Astrocyte (in vitro differentiated cells and primary cell): ENCODE results near the gene SLC44A5. TPM values are rescaled to one million over a fixed set of nuclear protein-coding genes. Genes with fewer than 3 reads are reported as not detected.

Experiments
- DNase-seq: peaks from one replicate; pipeline ENCODE4 v3.0.0-alpha.2; 2010; ENCODE audit warnings: low read depth
- FAIRE-seq: peaks from 2 replicates; lab custom pipeline; 2011; peaks lifted over from hg19 to GRCh38; lab: Jason Lieb, UNC
- H2AFZ ChIP-seq: 2 replicates; pipeline ENCODE4 v1.6.0; 2012; ENCODE audit warnings: low read depth, low read length, inconsistent platforms
- H3K27ac ChIP-seq: 2 replicates; pipeline ENCODE4 v1.5.1; 2011; ENCODE audit warnings: low read depth, low read length, inconsistent platforms
- H3K27me3 ChIP-seq: 2 replicates; pipeline ENCODE4 v1.6.0; 2011; ENCODE audit warnings: low read length, inconsistent platforms; ENCODE audit not compliant: insufficient read depth
- H3K36me3 ChIP-seq: 2 replicates; pipeline ENCODE4 v1.5.1; 2011; ENCODE audit warnings: low read length, inconsistent platforms; ENCODE audit not compliant: insufficient read depth
- H3K4me1 ChIP-seq: 2 replicates; pipeline ENCODE4 v1.5.1; 2011; ENCODE audit warnings: low read length, inconsistent platforms; ENCODE audit not compliant: insufficient read depth
- H3K4me2 ChIP-seq: 2 replicates; pipeline ENCODE4 v1.6.0; 2012; ENCODE audit warnings: low read length, inconsistent platforms
- H3K4me3 ChIP-seq: 2 replicates; pipeline ENCODE4 v1.5.1; 2011; ENCODE audit warnings: low read depth, mild to moderate bottlenecking, low read length, inconsistent platforms; ENCODE audit not compliant: insufficient read depth
- H3K79me2 ChIP-seq: 2 replicates; pipeline ENCODE4 v1.6.0; 2012; ENCODE audit warnings: mild to moderate bottlenecking, low read length, inconsistent platforms; ENCODE audit not compliant: insufficient read depth
- H3K9ac ChIP-seq: 2 replicates; pipeline ENCODE4 v1.6.0; 2012; ENCODE audit warnings: mild to moderate bottlenecking, low read length, inconsistent platforms
- H3K9me3 ChIP-seq: 2 replicates; pipeline ENCODE4 v1.5.1; 2012; ENCODE audit warnings: low read depth, mild to moderate bottlenecking, low read length, inconsistent platforms; ENCODE audit not compliant: insufficient read depth
- H4K20me1 ChIP-seq: 2 replicates; pipeline ENCODE4 v1.6.0; 2012; ENCODE audit warnings: low read length, inconsistent platforms; ENCODE audit not compliant: insufficient read depth
- H3K27ac Mint-ChIP-seq: one replicate; pipeline ENCODE4 v1.8.0; 2021; ENCODE audit warnings: mild to moderate bottlenecking, mixed read lengths; ENCODE audit not compliant: unreplicated experiment
- H3K27me3 Mint-ChIP-seq: one replicate; pipeline ENCODE4 v1.8.0; 2021; ENCODE audit warnings: low read depth, mixed read lengths; ENCODE audit not compliant: unreplicated experiment
- H3K36me3 Mint-ChIP-seq: one replicate; pipeline ENCODE4 v1.8.0; 2021; ENCODE audit warnings: low read depth, mixed read lengths; ENCODE audit not compliant: unreplicated experiment
- H3K4me1 Mint-ChIP-seq: one replicate; pipeline ENCODE4 v1.8.0; 2021; ENCODE audit warnings: low read depth, mixed read lengths; ENCODE audit not compliant: unreplicated experiment
- H3K4me3 Mint-ChIP-seq: one replicate; pipeline ENCODE4 v1.8.0; 2021; ENCODE audit warnings: mild to moderate bottlenecking, moderate library complexity, mixed read lengths; ENCODE audit not compliant: unreplicated experiment
- H3K9me3 Mint-ChIP-seq: one replicate; pipeline ENCODE4 v1.8.0; 2021; ENCODE audit warnings: mild to moderate bottlenecking, mixed read lengths; ENCODE audit not compliant: unreplicated experiment
- CTCF ChIP-seq: IDR thresholded peaks from 2 replicates; pipeline ENCODE4 v1.5.1; 2011; ENCODE audit warnings: low read depth, mild to moderate bottlenecking, inconsistent platforms, low read length, moderate library complexity; ENCODE audit not compliant: insufficient read depth
- EZH2 ChIP-seq: IDR thresholded peaks from 2 replicates; pipeline ENCODE4 v1.6.1; 2012; ENCODE audit warnings: mild to moderate bottlenecking, low read length, inconsistent platforms; ENCODE audit not compliant: insufficient read depth
- total RNA-seq: library from RNA; stranded (reverse); gene quantifications from 2 replicates; pipeline ENCODE4 v1.2.1, GENCODE V29; 2021

SLC44A5 gene
- total RNA-seq, 1 donor from 2014 or later: 2.2 TPM

- Histone ChIP-seq H3K4me3 (peak overlapping the region; percentile 62), H3K4me1 (peaks cover 11% of the 10 kb centered on the region), H3K79me2 (no peaks in the 10 kb centered on the region), H3K36me3 (no peaks in the 10 kb centered on the region), H3K27ac (no peak overlapping the region), H4K20me1 (no peaks in the 10 kb centered on the region), H3K9ac (no peak overlapping the region), H3K9me3 (no peaks in the 10 kb centered on the region), H3K4me2 (peak overlapping the region; percentile 92), H3K27me3 (peaks cover 12% of the 10 kb centered on the region), H2AFZ (peak overlapping the region; percentile 82)
- Mint-ChIP-seq H3K4me3 (peak overlapping the region; percentile 79), H3K27ac (no peak overlapping the region), H3K9me3 (no peaks in the 10 kb centered on the region), H3K36me3 (no peaks in the 10 kb centered on the region), H3K4me1 (peaks cover 7% of the 10 kb centered on the region), H3K27me3 (peaks cover 52% of the 10 kb centered on the region)
- no peak for DNase-seq
- no peak for TF ChIP-seq EZH2
- TF ChIP-seq CTCF: no peak
- no peak for FAIRE-seq
These were observed 3.5 kb upstream of the SLC44A5 start for GRCh38 chr1:75614399-75614756.

- Histone ChIP-seq H3K27me3 (peaks cover 12% of the 10 kb centered on the region), H3K9ac (no peak overlapping the region), H3K4me2 (peak overlapping the region; percentile 92), H3K4me3 (no peak overlapping the region), H3K9me3 (no peaks in the 10 kb centered on the region), H4K20me1 (no peaks in the 10 kb centered on the region), H3K27ac (no peak overlapping the region), H3K79me2 (no peaks in the 10 kb centered on the region), H2AFZ (no peak overlapping the region), H3K4me1 (peaks cover 11% of the 10 kb centered on the region), H3K36me3 (no peaks in the 10 kb centered on the region)
- DNase-seq: no peak
- Mint-ChIP-seq H3K4me1 (peaks cover 7% of the 10 kb centered on the region), H3K27ac (no peak overlapping the region), H3K9me3 (no peaks in the 10 kb centered on the region), H3K27me3 (peaks cover 48% of the 10 kb centered on the region), H3K4me3 (no peak overlapping the region), H3K36me3 (no peaks in the 10 kb centered on the region)
- FAIRE-seq: no peak
- TF ChIP-seq EZH2: no peak
- no peak for TF ChIP-seq CTCF
These were observed 3.0 kb upstream of the SLC44A5 start for GRCh38 chr1:75613916-75614315.

GRCh38 chr1:75612976-75613375 is 2.1 kb upstream of the SLC44A5 start:
- Histone ChIP-seq H3K36me3 (no peaks in the 10 kb centered on the region), H3K9ac (no peak overlapping the region), H4K20me1 (no peaks in the 10 kb centered on the region), H3K4me3 (no peak overlapping the region), H3K9me3 (no peaks in the 10 kb centered on the region), H3K79me2 (no peaks in the 10 kb centered on the region), H3K4me2 (no peak overlapping the region), H3K4me1 (peaks cover 11% of the 10 kb centered on the region), H2AFZ (no peak overlapping the region), H3K27me3 (peaks cover 9% of the 10 kb centered on the region), H3K27ac (no peak overlapping the region)
- H3K4me3 Mint-ChIP-seq: no peak overlapping the region
- TF ChIP-seq EZH2: no peak
- TF ChIP-seq CTCF: no peak
- H3K4me1 Mint-ChIP-seq: peaks cover 7% of the 10 kb centered on the region
- FAIRE-seq (no peak), DNase-seq (no peak)
- H3K9me3 Mint-ChIP-seq: no peaks in the 10 kb centered on the region
- no peaks in the 10 kb centered on the region for H3K36me3 Mint-ChIP-seq
- no peak overlapping the region for H3K27ac Mint-ChIP-seq
- H3K27me3 Mint-ChIP-seq: peaks cover 41% of the 10 kb centered on the region
